GM23338 (cell line): Measurements from ENCODE around the gene UBXN11. TPM values are rescaled to one million over a fixed set of nuclear protein-coding genes. Genes with fewer than 3 reads are reported as not detected.

Experiments used
- ATAC-seq: fragments of 200-7000 bp; cut with Tn5 transposase; 3 replicates; pipeline ENCODE4 v1.9.1; 2020
- DNase-seq: peaks from one replicate; pipeline ENCODE4 v3.0.0-alpha.2; 2015; ENCODE audit warnings: low spot score
- H2AFZ ChIP-seq: fragments of 200-600 bp; sonication (generic); 2 replicates; pipeline ENCODE4 v1.8.0; 2016; ENCODE audit warnings: antibody characterized with exemption, mild to moderate bottlenecking, moderate library complexity
- H3F3A ChIP-seq: fragments of 200-600 bp; sonication (generic); replicated peaks from 2 replicates; pipeline ENCODE4 v1.8.0; 2017; ENCODE audit warnings: antibody characterized with exemption, mixed run types, low read depth
- H3K27ac ChIP-seq: fragments of 200-600 bp; sonication (generic); 2 replicates; pipeline ENCODE4 v1.6.1; 2016; ENCODE audit warnings: low read depth
- H3K27me3 ChIP-seq: fragments of 200-600 bp; sonication (generic); 2 replicates; pipeline ENCODE4 v1.8.0; 2016; ENCODE audit warnings: mild to moderate bottlenecking, mixed run types, moderate library complexity; ENCODE audit not compliant: insufficient read depth
- H3K36me3 ChIP-seq: fragments of 200-600 bp; sonication (generic); 2 replicates; pipeline ENCODE4 v1.8.0; 2016; ENCODE audit warnings: mild to moderate bottlenecking; ENCODE audit not compliant: insufficient read depth
- H3K4me1 ChIP-seq: fragments of 200-600 bp; sonication (generic); 2 replicates; pipeline ENCODE4 v1.8.0; 2016; ENCODE audit warnings: mild to moderate bottlenecking, moderate library complexity; ENCODE audit not compliant: insufficient read depth
- H3K4me2 ChIP-seq: fragments of 200-600 bp; sonication (generic); 2 replicates; pipeline ENCODE4 v1.7.1; 2017; ENCODE audit warnings: mixed run types
- H3K4me3 ChIP-seq: fragments of 200-600 bp; sonication (generic); 2 replicates; pipeline ENCODE4 v1.6.1; 2016; ENCODE audit warnings: mixed run types
- H3K79me2 ChIP-seq: fragments of 200-600 bp; sonication (generic); replicated peaks from 2 replicates; pipeline ENCODE4 v1.8.0; 2017; ENCODE audit warnings: mild to moderate bottlenecking; ENCODE audit not compliant: insufficient read depth
- H3K9me2 ChIP-seq: fragments of 200-600 bp; sonication (generic); 2 replicates; pipeline ENCODE4 v1.8.0; 2017; ENCODE audit not compliant: insufficient read depth
- H4K20me1 ChIP-seq: fragments of 200-600 bp; sonication (generic); replicated peaks from 2 replicates; pipeline ENCODE4 v1.8.0; 2017; ENCODE audit warnings: mild to moderate bottlenecking; ENCODE audit not compliant: insufficient read depth
- H3K27ac Mint-ChIP-seq: 2 replicates; pipeline ENCODE4 v1.8.0; 2020; ENCODE audit warnings: inconsistent platforms, mild to moderate bottlenecking, moderate library complexity, mixed read lengths
- H3K27me3 Mint-ChIP-seq: 3 replicates; pipeline ENCODE4 v1.8.0; 2022; ENCODE audit warnings: low read depth, mild to moderate bottlenecking, moderate library complexity, mixed read lengths, inconsistent platforms; ENCODE audit not compliant: insufficient read depth, poor library complexity
- H3K36me3 Mint-ChIP-seq: 3 replicates; pipeline ENCODE4 v1.8.0; 2021; ENCODE audit warnings: low read depth, mild to moderate bottlenecking, inconsistent platforms, moderate library complexity, mixed read lengths
- H3K4me1 Mint-ChIP-seq: 3 replicates; pipeline ENCODE4 v1.8.0; 2020; ENCODE audit warnings: mild to moderate bottlenecking, inconsistent platforms, mixed read lengths
- H3K4me3 Mint-ChIP-seq: 3 replicates; pipeline ENCODE4 v1.8.0; 2021; ENCODE audit warnings: moderate library complexity, mild to moderate bottlenecking, inconsistent platforms, mixed read lengths
- H3K9me3 Mint-ChIP-seq: 3 replicates; pipeline ENCODE4 v1.8.0; 2020; ENCODE audit warnings: moderate library complexity, mild to moderate bottlenecking, inconsistent platforms, mixed read lengths
- CTCF ChIP-seq, 2 experiments: fragments of 200-600 bp in 1 of 2; sonication (generic) in 1 of 2; conservative IDR thresholded peaks; 2 replicates each; pipeline versions ENCODE4 v1.5.1 to v1.6.1; 2016 to 2017; ENCODE audit warnings: antibody characterized with exemption in 2 of 2, low read depth in 2 of 2, mild to moderate bottlenecking in 2 of 2, moderate library complexity in 1 of 2
- ETS1 ChIP-seq: IDR thresholded peaks from 2 replicates; pipeline ENCODE4 v1.6.1; 2016; ENCODE audit warnings: antibody characterized with exemption
- EZH2 ChIP-seq: fragments of 200-600 bp; sonication (generic); IDR thresholded peaks from one replicate; pipeline ENCODE4 v1.8.0; 2017; ENCODE audit warnings: antibody characterized with exemption, mild to moderate bottlenecking, low read depth; ENCODE audit not compliant: unreplicated experiment
- NANOG ChIP-seq: IDR thresholded peaks from 2 replicates; pipeline ENCODE4 v1.6.1; 2016; ENCODE audit warnings: antibody characterized with exemption, borderline replicate concordance
- POLR2AphosphoS5 ChIP-seq: IDR thresholded peaks from 2 replicates; pipeline ENCODE4 v1.6.1; 2016; ENCODE audit warnings: antibody characterized with exemption, low read depth
- ZNF331 ChIP-seq: fragments of 250-450 bp; sonication (Bioruptor Pico); IDR thresholded peaks from 2 replicates; pipeline ENCODE4 v1.5.0; 2020; ENCODE audit warnings: low read depth, mild to moderate bottlenecking, moderate library complexity
- polyA plus RNA-seq: library from polyadenylated mRNA; unstranded; fragments of >200 nt; fragmentation: Nextera tagmentation; extraction: Ambion mirVana; gene quantifications from 2 replicates; pipeline ENCODE4 v1.2.1, GENCODE V29; 2016
- total RNA-seq: library from RNA; depleted of rRNA; stranded (reverse); fragments of >200 nt; shearing (Covaris generic); gene quantifications from 2 replicates; pipeline ENCODE4 v1.2.3, GENCODE V29; 2014
- TF ChIP-seq, protein P1 (sequence below): IDR thresholded peaks from one replicate; pipeline ENCODE4 v1.6.1; 2018; ENCODE audit warnings: antibody characterized with exemption; ENCODE audit not compliant: unreplicated experiment

Gene UBXN11
- total and polyA plus RNA-seq, 2 experiments from 2014 or later, result 8.0 to 8.3 TPM

DNA sequence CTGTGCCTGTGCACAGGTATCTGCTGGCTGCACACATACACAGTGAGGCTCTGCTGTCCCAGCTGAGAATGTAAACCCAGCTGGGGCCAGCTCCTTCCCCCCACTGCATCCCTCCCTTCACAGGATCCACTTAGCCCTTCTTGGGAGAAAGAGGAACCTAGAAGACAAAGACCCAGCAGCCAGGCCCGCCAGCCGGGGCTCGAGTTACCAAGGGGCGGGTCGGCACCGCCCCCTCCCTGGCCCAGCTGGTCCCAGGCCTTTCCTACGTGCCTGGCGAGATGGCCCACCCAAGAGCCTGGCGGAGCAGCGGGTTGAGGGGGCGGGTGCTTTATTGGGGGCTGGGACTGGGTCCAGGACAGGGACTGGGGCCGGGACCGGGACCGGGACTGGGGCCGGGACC, 24.5 kb downstream of the UBXN11 start:
- H4K20me1 ChIP-seq, result 0 out of 2 replicates have a peak, but pooled peaks cover 3% of the 10 kb centered on the region
- H3K4me2 ChIP-seq, result peak overlapping the region; percentile 92
- peaks cover 29% of the 10 kb centered on the region for H3K27me3 Mint-ChIP-seq
- H3K27ac Mint-ChIP-seq, result peak overlapping the region; percentile 52
- H3K9me2 ChIP-seq, result no peaks in the 10 kb centered on the region
- H3K27me3 ChIP-seq, result no peaks in the 10 kb centered on the region
- H3K4me1 ChIP-seq, result peaks cover 20% of the 10 kb centered on the region
- H3K36me3 ChIP-seq, result peaks cover 9% of the 10 kb centered on the region
- H3K36me3 Mint-ChIP-seq, result peaks cover 22% of the 10 kb centered on the region
- no peak overlapping the region for H2AFZ ChIP-seq
- TF ChIP-seq ETS1 (no peak), POLR2AphosphoS5 (peak; percentile 25; the same call in 1 of the 2 replicates)
- no peaks in the 10 kb centered on the region for H3K79me2 ChIP-seq
- no peaks in the 10 kb centered on the region; the same call in 2 of the 3 replicates for H3K9me3 Mint-ChIP-seq
- peak overlapping the region; percentile 85 for H3K4me3 ChIP-seq
- peaks cover 16% of the 10 kb centered on the region for H3F3A ChIP-seq
- H3K4me3 Mint-ChIP-seq, result peak overlapping the region; percentile 61
- peak; percentile 52 for ATAC-seq
- H3K4me1 Mint-ChIP-seq, result peaks cover 43% of the 10 kb centered on the region
- peak overlapping the region; percentile 66; the same call in 1 of the 2 replicates for H3K27ac ChIP-seq
- DNase-seq, result peak; percentile 92

DNA sequence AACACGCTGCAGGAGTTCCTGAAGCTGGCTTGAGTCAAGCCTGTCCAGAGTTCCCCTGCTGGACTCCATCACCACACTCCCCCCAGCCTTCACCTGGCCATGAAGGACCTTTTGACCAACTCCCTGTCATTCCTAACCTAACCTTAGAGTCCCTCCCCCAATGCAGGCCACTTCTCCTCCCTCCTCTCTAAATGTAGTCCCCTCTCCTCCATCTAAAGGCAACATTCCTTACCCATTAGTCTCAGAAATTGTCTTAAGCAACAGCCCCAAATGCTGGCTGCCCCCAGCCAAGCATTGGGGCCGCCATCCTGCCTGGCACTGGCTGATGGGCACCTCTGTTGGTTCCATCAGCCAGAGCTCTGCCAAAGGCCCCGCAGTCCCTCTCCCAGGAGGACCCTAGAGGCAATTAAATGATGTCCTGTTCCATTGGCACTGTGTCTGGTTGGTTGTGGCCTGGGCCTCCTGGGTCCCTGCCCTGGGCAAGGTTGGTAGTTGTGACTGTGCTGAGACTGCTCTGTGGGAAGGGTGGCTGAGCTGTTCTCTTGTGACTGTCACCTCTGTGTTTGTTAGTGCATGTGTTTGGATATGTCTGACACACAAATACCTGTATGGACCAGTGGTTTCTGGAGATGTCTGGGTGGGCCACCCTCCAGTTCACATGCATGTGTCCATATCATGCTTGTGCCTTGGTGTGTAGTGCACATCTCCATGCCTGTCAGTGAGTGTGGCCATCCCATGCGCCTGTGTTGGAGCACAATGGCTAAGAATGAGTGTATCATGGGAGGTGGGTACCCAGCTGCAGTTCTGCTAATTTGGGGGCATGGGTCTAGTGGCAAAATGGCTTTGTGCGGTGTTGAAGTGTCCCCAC, 25.1 kb downstream of the UBXN11 start:
- Mint-ChIP-seq H3K4me3 (peak overlapping the region; percentile 61), H3K4me1 (peaks cover 43% of the 10 kb centered on the region), H3K9me3 (no peaks in the 10 kb centered on the region; the same call in 2 of the 3 replicates), H3K36me3 (peaks cover 28% of the 10 kb centered on the region), H3K27ac (peak overlapping the region; percentile 52), H3K27me3 (peaks cover 29% of the 10 kb centered on the region)
- Histone ChIP-seq H3K27ac (peak overlapping the region; percentile 66; the same call in 1 of the 2 replicates), H4K20me1 (peaks cover 3% of the 10 kb centered on the region; the same call in 1 of the 2 replicates), H3K79me2 (no peaks in the 10 kb centered on the region), H2AFZ (no peak overlapping the region), H3K4me2 (peak overlapping the region; percentile 92), H3K4me3 (peak overlapping the region; percentile 85), H3K9me2 (no peaks in the 10 kb centered on the region), H3K27me3 (no peaks in the 10 kb centered on the region), H3F3A (peaks cover 18% of the 10 kb centered on the region), H3K36me3 (peaks cover 16% of the 10 kb centered on the region), H3K4me1 (peaks cover 20% of the 10 kb centered on the region)
- no peak for DNase-seq
- ATAC-seq, result no peak
- TF ChIP-seq EZH2 (no peak), ETS1 (no peak), ZNF331 (CRISPR knock-in tag) (no peak), CTCF (conservative IDR thresholded peaks at IDR 0.05; ENCODE audit: low read depth in 2 of 2) (no peak), NANOG (no peak)
- TF ChIP-seq, protein P1, sequence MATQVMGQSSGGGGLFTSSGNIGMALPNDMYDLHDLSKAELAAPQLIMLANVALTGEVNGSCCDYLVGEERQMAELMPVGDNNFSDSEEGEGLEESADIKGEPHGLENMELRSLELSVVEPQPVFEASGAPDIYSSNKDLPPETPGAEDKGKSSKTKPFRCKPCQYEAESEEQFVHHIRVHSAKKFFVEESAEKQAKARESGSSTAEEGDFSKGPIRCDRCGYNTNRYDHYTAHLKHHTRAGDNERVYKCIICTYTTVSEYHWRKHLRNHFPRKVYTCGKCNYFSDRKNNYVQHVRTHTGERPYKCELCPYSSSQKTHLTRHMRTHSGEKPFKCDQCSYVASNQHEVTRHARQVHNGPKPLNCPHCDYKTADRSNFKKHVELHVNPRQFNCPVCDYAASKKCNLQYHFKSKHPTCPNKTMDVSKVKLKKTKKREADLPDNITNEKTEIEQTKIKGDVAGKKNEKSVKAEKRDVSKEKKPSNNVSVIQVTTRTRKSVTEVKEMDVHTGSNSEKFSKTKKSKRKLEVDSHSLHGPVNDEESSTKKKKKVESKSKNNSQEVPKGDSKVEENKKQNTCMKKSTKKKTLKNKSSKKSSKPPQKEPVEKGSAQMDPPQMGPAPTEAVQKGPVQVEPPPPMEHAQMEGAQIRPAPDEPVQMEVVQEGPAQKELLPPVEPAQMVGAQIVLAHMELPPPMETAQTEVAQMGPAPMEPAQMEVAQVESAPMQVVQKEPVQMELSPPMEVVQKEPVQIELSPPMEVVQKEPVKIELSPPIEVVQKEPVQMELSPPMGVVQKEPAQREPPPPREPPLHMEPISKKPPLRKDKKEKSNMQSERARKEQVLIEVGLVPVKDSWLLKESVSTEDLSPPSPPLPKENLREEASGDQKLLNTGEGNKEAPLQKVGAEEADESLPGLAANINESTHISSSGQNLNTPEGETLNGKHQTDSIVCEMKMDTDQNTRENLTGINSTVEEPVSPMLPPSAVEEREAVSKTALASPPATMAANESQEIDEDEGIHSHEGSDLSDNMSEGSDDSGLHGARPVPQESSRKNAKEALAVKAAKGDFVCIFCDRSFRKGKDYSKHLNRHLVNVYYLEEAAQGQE, result no peak
